Measurements from ENCODE around the gene LIX1L. TPM values are rescaled to one million over a fixed set of nuclear protein-coding genes. Genes with fewer than 3 reads are reported as not detected.
"Not testable (repeated sequence)": the region's sequence is repeated elsewhere in the genome, so short reads cannot be mapped to it uniquely, and the experiment has no call there.

The LIX1L gene
- total RNA-seq, 1 donor from 2014 or later, result 21.1 TPM

DNA sequence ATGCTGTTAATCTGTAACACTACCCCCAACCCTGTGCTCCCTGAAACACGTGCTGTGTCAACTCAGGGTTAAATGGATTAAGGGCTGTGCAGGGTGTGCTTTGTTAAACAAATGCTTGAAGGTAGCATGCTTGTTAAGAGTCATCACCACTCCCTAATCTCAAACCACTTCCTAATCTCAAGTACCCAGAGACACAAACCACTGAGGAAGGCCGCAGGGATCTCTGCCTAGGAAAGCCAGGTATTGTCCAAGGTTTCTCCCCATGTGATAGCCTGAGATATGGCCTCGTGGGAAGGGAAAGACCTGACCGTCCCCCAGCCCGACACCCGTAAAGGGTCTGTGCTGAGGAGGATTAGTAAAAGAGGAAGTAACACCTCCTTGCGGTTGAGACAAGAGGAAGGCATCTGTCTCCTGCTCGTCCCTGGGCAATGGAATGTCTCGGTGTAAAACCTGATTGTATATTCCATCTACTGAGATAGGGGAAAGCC lies 25.3 kb downstream of the LIX1L start:
- DNase-seq, result not testable (repeated sequence)

DNA sequence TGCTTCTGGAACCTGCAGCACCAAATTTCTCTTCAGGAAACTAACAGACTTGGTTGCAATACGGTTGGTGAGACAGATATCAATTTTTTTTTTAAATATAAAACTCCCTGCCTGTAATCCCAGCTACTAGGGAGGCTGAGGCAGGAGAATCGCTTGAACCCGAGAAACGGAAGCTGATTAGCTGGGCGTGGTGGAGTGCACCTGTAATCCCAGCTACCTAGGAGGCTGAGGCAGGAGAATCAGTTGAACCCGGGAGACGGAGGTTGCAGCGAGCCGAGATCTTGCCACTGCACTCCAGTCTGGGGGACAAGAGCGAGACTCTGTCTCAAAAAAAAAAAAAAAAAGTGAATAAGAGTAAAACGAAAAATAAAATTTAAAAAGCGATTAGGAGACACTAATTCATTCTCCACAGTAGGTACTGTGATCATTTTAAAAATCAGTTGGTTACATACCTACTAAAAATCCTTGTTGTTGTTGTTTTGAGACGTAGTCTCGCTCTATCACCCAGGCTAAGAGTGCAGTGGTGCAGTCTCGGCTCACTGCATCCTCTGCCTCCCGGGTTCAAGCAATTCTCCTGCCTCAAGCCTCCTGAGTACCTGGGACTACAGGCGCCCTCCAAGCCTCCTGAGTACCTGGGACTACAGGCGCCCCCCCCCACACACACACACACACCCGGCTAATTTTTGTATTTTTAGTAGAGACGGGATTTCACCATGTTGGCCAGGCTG lies 29.7 kb downstream of the LIX1L start:
- DNase-seq, result no peak

DNA sequence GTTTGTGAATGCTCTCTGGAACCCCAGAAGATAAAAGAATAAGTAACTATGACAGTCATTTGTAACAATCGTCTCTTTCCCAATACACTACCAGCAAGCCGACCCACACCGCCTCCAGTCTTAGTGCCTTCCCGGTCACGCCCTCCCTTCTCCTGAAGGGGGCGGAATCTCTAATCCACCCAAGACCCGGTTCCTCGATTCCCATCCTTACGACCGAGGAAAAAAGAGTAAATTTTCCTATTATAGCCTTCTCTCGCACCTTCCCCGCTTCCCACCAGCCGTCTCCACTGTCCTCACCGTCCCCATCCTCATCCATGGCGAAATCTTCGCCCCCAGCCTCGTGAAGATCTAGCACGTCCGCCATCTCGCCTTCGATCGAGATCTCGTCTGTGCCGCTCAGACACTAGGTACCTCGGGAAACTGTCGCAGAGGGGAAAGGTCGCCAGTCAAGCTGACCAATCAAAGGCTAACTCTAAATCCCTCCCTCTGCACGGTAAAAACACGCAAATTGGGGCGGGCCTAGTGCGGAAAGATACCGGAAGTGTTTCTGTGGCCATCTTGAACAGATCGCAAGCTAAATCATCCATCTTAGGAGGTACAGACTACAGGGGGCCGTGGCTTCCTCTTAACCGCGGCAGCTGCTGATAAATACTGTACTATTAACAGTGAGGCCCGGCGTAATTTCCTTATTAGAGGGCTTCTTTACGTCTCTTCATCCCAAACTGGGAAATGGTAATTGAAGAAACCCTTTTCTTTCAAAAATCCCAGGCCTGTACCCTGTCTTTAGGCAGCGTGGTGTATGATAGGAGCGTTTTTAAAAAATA lies 30.5 kb downstream of the LIX1L start, which contains the start of gene RBM8A:
RBM8A (minus strand) TSS at position 422 of the 824 bp plus-strand sequence; CDS start at position 364, 58 bp downstream.
- DNase-seq, result peak; percentile 99

DNA sequence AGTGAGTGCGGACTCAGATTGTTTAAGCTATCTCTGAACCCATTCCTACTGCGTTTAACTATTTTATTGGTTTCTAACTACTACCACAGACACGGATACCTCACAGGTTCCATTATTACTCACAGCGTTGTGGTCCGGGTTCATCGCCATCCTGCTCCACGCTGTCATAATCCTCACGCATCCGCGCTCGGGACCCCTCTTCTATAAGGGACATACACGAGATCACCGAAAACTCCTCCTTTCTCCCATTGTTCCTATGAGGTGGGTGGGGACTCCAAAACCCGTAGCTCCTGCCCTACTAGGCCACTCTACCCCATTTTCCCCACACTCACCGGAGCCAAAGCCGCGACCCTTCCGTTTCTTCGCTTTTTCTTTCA lies 31.1 kb downstream of the LIX1L start:
- no peak for DNase-seq

DNA sequence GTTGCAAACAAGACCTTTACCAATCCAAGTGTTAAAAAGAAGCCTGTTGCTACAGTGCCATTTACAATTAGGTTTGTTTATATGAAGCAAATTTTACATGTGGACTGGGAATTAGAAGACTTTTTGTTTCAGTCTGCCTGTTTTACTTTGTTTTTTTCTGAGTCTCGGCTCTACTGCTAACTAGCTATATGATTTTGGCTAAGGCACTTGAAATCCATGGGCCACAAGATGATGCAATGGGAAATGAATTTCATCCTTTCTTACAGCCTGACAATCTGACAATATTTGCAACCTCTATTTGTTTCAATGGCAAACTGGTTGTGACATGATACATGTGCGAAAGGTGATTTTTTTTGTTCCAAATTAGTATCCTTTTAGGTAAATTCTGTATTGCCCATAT lies 35.6 kb downstream of the LIX1L start:
- DNase-seq, result no peak

DNA sequence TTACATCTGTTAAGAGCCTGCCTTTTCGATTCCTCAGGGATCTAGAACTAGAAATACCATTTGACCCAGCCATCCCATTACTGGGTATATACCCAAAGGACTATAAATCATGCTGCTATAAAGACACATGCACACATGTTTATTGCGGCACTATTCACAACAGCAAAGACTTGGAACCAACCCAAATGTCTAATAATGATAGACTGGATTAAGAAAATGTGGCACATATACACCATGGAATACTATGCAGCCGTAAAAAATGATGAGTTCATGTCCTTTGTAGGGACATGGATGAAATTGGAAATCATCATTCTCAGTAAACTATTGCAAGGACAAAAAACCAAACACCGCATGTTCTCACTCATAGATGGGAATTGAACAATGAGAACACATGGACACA lies 37.5 kb downstream of the LIX1L start:
- not testable (repeated sequence) for DNase-seq

DNA sequence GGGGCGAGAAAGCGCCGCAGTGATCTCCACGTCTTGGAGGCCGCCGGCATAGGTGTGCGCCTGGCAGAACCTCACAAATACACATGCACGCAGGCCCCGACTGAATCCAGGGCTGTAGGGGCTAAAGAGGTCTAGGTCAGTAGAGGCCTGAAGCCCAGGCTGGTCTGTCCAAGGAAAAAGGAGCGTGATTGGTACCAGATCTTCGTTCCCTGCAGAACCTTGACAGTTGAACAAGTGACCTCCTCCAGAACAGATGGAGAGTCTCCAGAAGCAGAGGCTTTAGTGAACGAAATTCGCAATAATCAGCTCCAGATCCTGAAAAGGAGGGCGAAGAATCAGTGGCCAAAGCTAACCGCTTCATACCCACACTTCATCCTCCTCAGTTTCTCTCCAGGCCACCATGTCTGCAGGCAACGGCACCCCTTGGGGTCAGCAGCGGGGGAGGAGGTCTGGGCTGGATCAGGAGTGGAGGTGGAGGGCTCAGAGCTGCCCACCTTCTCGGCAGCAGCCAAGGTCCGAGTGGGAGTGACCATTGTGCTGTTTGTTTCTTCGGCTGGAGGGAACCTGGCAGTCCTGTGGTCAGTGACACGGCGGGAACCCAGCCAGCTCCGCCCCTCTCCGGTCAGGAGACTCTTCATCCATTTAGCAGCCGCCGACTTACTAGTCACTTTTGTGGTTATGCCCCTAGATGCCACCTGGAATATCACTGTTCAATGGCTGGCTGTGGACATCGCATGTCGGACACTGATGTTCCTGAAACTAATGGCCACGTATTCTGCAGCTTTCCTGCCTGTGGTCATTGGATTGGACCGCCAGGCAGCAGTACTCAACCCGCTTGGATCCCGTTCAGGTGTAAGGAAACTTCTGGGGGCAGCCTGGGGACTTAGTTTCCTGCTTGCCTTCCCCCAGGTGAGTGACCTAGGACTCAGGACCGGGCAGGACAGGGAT lies 38.6 kb downstream of the LIX1L start:
- DNase-seq, result peak; percentile 66

DNA sequence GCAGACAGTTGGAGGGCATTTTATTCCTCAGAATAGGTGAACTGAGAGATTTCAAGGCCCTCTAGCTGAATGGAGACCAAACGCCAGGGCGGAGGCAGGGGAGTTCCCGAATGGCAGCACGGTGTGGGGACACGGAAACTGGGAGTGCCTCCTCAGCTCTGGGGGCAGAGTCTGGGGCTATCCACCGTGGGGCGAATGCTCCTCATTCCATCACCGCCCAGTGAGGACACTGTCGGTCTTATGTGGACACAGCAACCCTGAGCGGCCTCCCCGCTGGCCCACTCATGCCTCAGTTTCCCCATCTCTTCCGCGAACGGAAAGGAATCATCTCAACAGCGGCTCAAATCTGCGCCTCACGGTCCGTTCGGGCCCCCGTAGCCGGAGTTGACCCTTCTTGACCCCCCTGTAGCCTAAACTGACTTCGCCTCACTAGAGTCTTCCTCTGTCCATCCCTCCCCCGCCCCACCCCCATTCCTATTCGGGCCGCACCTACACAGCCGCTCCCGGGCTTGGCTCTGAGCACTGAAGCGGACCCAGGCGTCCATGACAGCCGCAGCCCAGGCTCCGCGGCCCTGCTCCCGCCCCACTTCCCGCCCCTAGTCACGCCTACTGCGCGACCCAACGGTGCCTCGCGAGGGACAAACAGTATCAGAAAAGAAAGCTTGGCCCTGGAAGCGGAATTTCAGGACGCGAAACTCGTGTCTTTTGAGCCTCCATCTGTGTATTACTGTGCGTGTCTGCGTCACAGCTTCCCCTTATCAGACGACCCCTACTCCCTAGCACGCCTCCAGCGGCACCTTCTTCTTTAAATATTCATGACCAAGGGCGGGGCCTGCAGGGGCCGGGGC lies 39.4 kb downstream of the LIX1L start, which contains the start of gene PEX11B:
PEX11B (minus strand) TSS at position 574 of the 848 bp plus-strand sequence; CDS start at position 545, 29 bp downstream.
- peak; percentile 98 for DNase-seq

DNA sequence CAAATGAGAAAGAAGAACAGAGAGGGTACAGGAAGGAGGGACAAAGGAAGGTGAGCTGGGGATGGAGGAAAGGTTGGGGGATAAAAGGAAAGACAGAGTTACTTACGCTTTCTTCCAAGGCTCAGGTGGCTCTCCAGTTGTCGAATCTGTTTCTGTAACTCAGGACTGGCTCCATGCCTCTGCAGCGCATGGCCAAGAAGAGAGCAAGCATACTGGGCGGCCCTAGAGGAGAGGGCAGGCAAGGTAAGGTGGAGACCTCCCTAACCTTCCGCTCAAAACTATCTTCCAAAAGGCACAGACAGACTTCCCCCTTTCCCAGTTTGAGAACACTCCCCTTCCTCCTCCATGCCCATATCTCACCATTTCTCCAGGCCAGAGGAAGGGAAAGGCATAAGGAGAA lies 40.2 kb downstream of the LIX1L start:
- DNase-seq, result no peak

DNA sequence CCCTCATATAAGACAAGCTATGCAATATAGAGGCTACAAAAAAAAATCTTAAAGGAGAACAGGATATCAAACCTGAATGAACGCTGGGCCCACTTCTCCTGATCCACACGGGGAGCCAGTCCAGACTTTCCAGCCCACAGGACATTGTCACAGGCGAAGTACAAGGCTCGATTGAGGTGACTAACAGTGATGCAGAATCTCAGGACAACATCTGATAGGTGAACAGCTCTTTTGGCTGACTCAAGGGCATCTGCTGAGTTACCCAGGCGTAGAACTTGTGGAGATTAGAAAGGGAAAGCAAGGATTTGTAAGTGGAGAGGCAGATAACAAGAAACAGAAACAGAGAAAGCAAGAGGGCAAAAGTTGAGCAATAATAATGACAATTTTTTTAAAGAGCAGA lies 41.1 kb downstream of the LIX1L start:
- DNase-seq, result no peak

DNA sequence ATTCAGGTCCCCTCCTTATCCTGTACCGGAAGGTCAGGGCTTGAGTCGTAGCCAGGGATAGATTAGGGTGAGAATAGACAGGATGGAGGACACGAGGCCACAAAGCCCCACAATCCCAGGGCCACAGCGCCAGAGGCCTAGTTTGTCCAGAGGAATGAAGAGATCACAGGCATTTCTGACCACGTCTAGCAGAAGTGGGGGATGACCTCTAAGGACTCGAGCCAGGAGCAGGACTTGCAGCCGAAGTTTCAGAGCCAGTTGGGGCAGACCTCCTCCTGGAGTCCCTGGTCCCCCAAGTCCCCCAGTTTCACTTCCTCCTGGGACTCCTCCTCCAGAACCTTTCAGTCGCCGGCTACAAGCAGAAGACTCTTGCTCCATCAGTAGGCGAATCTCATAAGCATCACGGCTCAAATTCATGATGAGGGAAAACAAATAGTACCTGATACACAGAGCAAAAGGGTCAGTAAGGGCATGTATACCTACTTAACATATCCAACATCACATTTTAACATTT lies 45.6 kb downstream of the LIX1L start:
- DNase-seq, result no peak

DNA sequence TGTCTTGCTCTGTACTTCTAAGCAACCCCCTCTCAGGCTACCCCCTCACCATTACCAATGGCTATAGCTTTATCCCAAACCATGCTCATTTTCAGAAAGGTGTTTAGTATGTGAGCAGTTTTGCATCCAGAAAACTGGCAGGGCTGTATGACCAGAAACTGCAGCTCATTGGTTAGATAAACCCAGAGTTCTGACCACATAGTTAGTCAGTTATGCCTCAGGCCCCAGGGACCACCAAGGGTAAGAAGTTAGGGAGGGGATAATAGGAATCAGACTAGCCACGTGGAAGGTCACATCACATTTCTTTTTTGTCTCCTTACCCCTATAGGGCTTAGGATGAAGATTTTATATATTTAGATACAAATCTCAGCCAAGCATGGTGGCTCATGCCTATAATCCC lies 49.2 kb downstream of the LIX1L start:
- DNase-seq, result no peak

DNA sequence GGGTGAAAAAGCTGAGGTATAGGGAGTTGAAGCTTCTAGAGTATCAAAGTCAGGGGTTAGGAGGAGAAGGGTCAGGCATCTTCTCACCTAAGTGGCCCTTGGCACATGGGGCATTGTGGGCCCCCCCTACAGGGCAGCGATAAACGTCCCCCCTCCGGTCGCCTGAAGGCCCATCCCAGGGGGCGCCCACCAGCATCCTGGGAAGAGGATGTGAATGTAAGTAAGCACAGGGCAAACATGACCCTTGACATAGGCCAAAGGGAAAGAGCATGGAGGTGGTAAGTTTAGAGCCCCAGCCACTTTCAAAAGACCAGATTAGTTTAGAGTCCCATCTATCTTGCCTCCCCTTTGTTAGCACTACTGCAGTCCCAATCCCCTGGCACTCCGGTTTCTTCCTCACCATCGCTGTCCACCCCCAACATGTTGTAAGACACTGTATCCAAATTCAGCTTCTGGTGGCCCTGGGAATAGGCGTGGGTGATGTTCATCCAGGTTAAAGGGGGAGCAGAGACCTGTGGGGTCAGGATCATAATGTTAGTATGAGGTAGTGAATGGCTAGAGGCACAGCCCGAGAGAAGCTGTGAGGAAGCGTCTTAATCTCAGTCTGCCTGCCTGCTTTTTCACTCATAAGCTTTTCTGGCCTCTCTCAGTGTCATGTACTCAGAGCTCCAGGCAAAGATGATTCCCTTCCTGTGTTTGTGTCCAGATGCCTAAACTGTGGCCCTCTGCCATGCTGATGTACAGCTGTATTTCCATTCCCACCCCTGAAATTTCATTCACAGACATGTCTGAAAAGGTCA lies 50.7 kb downstream of the LIX1L start:
- peak; percentile 77 for DNase-seq

DNA sequence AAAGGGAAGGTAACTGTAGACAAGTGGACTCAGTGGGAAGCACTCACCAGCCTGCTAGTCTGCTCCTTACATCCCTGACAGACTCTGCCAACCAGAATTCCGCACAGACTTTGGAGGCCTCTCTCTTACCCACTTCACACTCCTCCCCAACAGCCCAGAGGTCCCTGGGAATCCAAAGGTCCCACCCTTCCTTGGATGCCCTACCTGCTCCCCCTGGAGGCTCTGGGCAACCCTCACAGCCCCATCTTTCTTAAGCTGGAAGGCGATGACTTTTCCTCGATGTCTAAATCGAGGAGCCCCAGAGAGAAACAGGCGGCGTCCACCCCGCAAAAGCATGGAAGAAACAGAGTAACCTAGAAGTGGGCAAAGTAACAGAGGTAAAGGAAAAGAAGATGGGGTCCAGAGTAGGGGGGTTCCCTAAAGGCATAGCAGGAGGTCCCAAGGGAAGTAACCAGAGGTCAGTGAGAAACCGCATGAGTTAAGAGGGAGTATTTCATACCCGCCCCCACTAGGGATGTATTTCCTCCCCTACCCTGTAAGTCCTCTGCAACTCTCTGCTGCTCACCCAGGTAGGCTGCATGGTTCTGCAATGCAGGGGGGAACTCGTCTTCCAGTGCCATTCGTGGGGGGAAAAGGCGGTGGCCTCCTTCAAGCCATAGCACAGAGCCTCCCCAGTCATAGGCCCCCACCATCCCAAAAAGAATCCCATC lies 56.4 kb downstream of the LIX1L start:
- DNase-seq, result no peak

DNA sequence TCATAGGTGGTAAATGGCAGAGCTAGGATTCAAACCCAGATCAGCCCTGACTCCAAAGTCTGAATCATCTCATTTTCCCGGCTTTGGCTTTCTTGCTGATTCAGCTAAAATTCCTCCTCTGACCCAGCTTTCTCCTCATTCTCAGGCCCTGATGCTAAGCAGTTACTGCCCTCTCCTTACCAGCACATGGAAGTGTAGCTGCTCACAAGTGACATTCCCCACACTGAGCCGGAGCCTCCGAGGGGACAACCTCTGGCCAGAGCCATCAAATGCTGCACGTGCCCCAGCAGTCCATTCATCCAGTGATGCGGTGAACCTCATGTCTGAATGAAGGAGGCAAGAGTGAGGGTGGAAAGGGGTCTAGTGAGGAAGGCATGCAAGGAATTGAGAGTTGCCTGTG lies 59.1 kb downstream of the LIX1L start:
- no peak for DNase-seq

DNA sequence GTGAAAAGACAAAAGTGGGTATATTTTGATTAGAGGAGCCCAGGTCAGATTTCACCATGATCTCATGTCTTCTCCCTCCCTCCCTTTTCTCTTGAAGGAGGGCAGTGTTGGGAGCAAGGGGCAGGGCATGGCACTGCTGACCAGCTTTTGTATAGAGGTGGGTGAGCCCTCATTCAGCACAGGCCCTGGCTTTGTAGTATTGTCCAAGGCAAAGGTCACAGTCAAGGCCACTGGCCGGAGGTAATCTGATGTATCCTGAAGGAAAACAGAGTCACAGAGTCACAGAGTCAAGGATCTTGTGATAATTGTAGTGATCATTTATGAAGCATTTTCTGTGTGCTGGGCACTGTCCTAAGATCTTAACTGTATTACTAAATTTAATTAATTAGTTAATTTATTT lies 59.8 kb downstream of the LIX1L start:
- DNase-seq, result no peak

DNA sequence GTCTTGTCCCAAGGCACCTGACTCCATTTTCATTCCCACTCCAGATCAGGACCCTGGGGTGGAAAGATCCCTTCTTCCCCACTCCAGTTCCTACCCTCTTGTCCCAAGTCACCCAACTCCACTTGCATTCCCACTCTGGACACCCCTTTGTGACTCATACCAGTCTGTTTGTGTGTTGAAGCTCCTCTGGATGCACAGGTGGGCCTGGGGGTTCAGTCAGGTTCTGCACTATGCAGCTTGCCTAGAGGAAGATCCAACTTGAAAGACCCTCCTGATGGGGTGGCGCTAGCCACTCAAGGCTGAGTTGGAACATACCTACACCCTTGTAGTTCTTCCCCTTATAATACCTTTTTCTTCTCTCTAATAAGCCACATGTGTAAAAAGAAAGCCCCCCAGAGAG lies 62.3 kb downstream of the LIX1L start:
- DNase-seq, result no peak

DNA sequence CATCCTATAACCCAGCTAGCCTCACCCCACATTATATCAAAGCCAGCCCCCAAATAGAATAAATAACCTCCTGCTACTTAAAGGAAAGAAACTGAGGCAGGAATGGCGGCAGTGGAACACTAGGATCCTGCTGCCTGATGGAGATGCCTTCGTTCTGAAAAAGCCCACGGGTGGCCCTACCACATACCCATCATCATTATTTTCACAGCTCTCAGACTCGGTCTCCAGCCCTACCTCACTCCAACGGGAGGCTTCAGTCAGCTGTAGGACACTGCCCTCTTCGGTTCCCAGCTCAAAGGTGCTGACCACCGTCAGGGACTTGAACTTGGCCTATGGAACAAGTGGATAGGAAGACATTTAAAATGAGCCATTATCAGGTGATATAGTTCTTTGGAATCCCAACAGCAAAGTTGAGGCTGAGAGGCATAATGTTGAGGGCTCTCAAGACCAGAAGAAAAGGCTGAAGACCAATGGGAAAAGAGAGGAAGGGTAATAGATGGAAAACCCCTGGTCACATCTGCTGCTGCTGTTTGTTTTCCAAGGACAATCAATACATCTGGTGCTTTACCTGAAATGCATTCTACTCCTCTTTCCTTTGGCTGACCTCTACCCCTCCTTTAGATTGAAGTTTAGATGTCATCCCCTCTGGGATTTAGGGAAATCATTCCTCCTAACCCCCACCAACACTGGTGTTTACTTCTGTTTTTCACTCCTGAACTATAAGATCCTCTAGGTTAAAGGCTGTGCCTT lies 64.3 kb downstream of the LIX1L start:
- DNase-seq, result no peak

DNA sequence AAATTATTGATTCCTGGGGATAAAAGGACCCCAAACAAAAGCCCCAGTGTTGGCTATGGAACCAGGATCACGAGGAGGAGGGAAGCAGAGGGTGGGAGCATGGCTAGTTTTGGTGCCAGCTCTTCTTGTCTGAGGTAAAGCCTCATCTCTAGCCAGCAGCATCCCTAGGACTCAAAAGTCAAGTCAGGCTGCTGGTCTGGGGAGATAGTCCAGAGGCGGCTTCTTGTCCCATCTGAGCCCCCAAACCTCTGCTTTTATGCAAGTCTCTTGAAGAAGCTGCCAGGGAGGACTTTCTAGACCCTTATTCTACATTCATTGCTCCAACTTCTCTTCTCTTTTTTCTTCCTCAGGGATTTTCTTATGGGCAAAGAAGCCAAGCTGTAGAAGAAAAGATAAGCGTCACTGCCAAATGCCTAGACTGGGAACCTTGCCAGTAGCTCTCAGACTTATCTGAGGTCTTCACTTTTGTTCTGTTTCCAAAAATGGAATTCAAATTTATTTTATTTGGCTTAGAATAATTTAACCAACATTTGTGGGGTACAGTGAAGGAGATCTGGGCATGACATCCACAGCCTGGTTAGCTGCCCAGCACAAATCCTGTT lies 65.2 kb downstream of the LIX1L start:
- peak; percentile 71 for DNase-seq

All from dermis blood vessel endothelial cell (primary cell).